ENCODE results near the gene GPATCH2L.

GRCh38 chr14:76193696-76194095 is 42.0 kb downstream of the GPATCH2L start:
- TF ChIP-seq ZNF687 (CRISPR knock-in tag; IDR thresholded peaks at IDR 0.05) (no peak), CTCF (CRISPR knock-in tag; IDR thresholded peaks at IDR 0.05) (no peak), ZZZ3 (CRISPR knock-in tag; IDR thresholded peaks at IDR 0.05; ENCODE audit: borderline replicate concordance) (no peak), RFX5 (IDR thresholded peaks at IDR 0.05; ENCODE audit: low read depth, low read length) (no peak)
